Gastrocnemius medialis (tissue), 4 donors: ENCODE data around the gene SV2B.

Experiments
- POLR2A ChIP-seq, 2 donors: fragments of 450-650 bp; IDR thresholded peaks; one replicate each; pipeline ENCODE4 v1.6.1; 2017; ENCODE audit warnings: antibody characterized with exemption in 2 of 2, mild to moderate bottlenecking in 2 of 2, moderate library complexity in 2 of 2
- TF ChIP-seq, protein P1 (sequence below), 5 experiments: fragments of 450-650 bp in 3 of 5; fragments of 200-600 bp in 2 of 5; sonication (generic) in 2 of 5; IDR thresholded peaks in 4 of 5; conservative IDR thresholded peaks in 1 of 5; 1 replicate in 4 of 5; 2 replicates in 1 of 5; pipeline ENCODE4 v1.5.1; 2016 to 2019; ENCODE audit warnings: antibody characterized with exemption in 5 of 5, mild to moderate bottlenecking in 3 of 5, moderate library complexity in 3 of 5

DNA sequence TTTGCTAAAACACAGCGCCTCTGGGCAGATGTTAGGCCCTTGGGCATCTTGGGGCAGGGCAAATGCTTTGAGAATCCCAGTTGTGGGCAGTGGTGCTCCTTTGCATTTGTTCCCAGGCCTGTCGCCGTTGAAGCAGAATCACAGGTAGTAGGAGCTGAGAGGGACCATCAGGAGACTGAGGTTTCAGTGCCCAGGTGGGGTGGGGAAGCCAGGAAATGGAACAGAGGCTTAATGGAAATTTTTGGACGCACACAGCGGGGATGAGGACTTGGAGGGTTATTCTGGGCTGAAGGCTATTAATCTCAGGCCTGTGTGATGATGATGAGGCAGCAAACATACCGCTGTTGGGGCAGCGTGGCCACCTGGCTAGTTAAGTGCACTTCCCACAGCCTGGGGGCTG is 99.5 kb downstream of the SV2B start:
- TF ChIP-seq, protein P1, sequence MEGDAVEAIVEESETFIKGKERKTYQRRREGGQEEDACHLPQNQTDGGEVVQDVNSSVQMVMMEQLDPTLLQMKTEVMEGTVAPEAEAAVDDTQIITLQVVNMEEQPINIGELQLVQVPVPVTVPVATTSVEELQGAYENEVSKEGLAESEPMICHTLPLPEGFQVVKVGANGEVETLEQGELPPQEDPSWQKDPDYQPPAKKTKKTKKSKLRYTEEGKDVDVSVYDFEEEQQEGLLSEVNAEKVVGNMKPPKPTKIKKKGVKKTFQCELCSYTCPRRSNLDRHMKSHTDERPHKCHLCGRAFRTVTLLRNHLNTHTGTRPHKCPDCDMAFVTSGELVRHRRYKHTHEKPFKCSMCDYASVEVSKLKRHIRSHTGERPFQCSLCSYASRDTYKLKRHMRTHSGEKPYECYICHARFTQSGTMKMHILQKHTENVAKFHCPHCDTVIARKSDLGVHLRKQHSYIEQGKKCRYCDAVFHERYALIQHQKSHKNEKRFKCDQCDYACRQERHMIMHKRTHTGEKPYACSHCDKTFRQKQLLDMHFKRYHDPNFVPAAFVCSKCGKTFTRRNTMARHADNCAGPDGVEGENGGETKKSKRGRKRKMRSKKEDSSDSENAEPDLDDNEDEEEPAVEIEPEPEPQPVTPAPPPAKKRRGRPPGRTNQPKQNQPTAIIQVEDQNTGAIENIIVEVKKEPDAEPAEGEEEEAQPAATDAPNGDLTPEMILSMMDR (IDR thresholded peaks at IDR 0.05 in 4 of 5, conservative IDR thresholded peaks at IDR 0.05 in 1 of 5) = no peak
- no peak for TF ChIP-seq POLR2A (IDR thresholded peaks at IDR 0.05)
